ENCODE data around the gene ACTL9. TPM values are rescaled to one million over a fixed set of nuclear protein-coding genes. Genes with fewer than 3 reads are reported as not detected.

ACTL9 gene
- total RNA-seq, 1 experiment from 2014 or later, result not detected

GRCh38 chr19:8684001-8684902, 14.3 kb downstream of the ACTL9 start:
- no peak for DNase-seq (ENCODE audit: low spot score)

- no peak for DNase-seq (ENCODE audit: low spot score)
Observed at GRCh38 chr19:8682931-8683330, 15.7 kb downstream of the ACTL9 start.

- DNase-seq (ENCODE audit: low spot score), result no peak
Observed at GRCh38 chr19:8682472-8682871, 16.1 kb downstream of the ACTL9 start.

DNA sequence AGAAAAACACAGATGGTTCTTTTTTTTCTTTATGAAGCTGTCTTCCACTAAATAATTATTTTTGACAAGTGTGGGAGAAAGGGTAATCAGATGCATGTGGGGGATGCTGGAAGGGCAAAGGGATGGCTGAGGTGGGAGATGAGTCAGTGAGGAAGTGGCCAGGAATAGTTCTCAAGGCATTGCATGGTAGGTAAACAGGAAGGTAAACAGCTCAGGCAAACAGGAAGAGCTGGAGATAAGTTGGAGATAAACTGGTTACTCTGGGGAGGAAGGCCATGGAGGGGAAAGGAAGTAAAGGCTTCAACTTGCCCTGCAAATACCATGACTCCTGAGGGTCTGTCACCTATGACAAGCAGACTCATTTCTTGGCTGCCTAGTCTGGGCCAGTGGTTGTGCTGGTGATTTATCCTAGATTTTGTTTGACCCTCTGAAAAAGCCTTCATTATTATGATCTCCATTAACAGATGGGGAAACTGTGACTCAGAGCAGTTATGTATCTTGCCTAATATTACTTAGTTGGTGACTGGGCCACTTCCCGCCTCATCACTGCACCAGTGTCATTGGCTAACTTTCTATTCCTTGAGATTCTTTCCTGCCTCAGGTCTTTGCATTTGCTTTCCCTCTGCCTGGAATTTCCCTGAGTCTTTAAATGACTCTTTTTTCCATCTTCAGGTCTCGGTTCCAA, 17.1 kb downstream of the ACTL9 start:
- DNase-seq (ENCODE audit: low spot score), result peak; percentile 18

- no peak for DNase-seq (ENCODE audit: low spot score)
Observed at GRCh38 chr19:8680676-8681344, 17.8 kb downstream of the ACTL9 start.

- DNase-seq (ENCODE audit: low spot score), result no peak
Observed at GRCh38 chr19:8678244-8678807, 20.3 kb downstream of the ACTL9 start.

DNA sequence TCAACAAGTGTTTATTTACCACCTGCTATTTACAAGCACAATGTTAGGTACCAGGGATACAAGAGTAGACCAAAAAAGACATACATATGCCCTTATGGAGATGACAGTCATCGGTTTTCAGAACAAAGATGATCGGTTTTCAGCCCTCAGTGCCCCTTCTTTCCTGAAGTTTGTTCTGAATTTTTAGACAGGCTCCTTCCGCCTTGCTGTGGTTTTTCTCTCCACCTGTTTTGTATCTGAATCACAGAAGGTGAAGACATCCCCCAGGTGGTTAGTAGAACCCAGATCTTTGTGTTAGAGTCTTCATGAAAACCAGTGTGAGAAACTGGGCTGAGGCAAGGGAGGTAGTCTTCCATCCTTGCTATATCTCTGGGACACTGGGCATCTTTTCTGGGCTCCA, 23.5 kb downstream of the ACTL9 start:
- no peak for DNase-seq (ENCODE audit: low spot score)

GRCh38 chr19:8673276-8673891, 25.2 kb downstream of the ACTL9 start:
- no peak for DNase-seq (ENCODE audit: low spot score)

GRCh38 chr19:8666814-8667405, 31.7 kb downstream of the ACTL9 start:
- no peak for DNase-seq (ENCODE audit: low spot score)

DNA sequence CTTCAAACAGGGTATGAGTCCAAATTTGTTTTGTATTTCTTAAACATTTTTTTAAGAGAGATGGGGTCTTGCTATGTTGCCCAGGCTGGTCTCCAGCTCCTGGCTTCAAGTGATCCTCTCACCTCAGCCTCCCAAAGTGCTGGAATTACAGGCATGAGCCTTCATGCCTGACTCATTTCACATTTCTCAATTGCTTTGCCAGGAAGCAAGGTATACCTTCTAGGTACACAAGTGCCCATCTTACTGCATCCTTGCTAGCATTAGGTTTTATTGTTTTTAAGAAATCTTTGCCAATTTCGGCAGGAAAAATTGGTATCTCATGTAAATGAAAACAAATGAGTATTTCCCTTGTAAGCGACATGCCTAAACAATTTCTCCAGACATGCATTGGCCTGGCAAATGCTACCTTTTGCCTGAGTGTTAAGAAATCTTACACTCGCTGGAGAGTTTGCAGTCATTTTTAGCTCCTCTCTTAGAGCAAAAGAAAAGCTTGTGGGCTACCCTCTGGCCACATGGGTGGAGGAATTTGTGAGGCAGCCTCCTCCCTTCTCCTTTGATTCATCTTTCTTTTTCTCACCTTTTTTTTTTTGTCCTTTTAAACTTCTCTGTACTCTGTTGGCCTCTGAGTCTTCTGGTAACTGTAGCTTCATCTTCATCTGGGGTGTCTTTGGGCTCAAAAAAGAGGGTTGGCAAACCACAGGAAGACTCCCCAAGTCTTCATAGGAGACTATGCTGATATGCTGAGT, 33.0 kb downstream of the ACTL9 start:
- no peak for DNase-seq (ENCODE audit: low spot score)

DNA sequence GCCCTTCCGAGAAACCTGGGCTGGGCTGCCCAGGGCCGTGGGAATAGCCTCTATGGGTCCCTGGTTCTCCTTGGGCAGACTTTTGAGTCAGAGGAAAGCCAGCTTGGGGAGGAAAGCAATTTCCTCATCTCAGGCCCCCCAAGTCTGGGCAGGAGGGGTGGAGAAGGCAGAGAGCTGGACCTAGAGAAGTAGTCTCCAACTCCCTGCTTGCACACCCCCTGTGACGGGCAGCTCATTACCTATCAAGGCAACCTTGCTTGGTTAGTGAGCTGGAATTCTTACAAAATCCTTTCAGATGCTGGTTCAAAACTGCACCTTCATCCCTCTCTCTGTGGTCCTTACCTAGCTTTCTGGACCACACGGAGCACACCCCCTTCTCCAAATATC, 33.9 kb downstream of the ACTL9 start:
- DNase-seq (ENCODE audit: low spot score), result no peak

DNA sequence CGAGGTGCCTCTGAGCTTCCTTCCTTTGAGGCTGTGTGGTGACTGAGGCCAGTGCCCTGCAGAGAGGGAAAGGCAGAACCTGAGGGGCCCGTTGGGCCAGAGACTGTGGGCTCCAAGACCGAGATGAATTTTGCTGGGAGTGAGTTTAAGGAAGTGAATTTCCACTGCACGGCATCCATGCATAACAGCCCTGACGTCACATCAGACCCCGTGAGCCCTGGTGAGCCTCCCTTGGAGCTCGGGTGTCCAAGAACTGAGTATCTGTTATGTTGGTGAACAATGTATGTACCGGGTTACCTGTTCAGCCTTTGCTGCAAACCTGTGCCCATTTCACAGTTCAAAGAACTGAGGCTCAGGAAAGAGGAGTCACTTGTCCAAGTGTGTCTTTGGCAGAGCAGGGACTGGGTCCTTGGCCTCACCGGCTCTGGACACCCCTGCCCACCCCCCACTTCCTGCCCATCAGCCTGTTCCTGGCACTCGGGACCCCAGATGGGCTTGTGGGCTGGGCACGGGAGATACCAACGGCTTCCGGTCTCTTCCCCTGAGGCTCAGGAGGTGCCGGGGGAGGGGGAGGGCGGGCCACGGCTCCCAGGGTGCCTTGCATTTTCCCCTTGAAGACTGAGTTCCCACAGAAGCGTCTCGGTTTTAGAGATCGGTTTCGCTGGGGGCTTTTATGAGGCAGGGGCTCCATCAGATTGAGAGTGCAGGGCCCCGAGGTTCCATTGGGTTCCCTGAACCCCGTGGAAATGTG, 34.5 kb downstream of the ACTL9 start:
- no peak for DNase-seq (ENCODE audit: low spot score)

DNA sequence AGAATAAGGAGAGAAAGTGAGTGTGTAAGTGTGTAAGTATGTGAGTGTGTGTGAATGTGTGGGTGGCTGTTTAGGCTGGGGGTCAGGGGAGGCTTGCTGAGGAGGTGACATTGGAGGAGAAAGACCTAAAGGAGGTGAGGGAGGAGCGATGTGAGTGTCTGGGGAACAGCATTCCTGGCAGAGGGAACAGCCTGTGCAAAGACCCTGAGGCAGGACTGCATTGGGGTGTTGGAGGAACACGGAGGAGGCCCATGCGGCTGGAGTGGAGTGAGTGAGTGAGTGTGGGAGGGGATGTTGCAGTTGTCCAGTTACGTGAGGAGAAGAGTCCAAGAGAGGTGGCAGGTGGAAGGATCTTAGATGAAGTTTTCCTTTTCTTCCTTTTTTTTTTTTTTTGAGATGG, 36.3 kb downstream of the ACTL9 start:
- no peak for DNase-seq (ENCODE audit: low spot score)

GRCh38 chr19:8659905-8660304, 38.7 kb downstream of the ACTL9 start:
- DNase-seq (ENCODE audit: low spot score), result no peak

- DNase-seq (ENCODE audit: low spot score), result no peak
Observed at GRCh38 chr19:8657869-8658268, 40.7 kb downstream of the ACTL9 start.

DNA sequence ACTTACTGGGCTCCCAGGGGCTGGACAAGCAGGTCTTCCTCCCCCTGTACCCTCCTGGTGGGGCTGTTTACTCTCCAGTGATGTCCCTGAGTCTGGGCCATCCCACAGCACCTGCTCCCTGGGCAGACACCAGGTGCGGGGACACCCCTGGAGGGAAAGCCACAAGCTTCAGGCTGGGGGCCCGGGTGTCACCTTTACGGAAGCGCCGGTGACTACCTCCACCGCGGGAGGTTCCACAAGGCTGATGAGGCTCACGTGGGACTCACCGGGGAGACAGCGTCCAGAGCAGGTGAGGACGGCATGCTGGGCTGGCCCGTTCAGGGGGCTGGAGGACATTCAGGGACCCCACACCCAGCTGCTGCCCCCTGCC, 43.3 kb downstream of the ACTL9 start:
- DNase-seq (ENCODE audit: low spot score), result no peak

DNA sequence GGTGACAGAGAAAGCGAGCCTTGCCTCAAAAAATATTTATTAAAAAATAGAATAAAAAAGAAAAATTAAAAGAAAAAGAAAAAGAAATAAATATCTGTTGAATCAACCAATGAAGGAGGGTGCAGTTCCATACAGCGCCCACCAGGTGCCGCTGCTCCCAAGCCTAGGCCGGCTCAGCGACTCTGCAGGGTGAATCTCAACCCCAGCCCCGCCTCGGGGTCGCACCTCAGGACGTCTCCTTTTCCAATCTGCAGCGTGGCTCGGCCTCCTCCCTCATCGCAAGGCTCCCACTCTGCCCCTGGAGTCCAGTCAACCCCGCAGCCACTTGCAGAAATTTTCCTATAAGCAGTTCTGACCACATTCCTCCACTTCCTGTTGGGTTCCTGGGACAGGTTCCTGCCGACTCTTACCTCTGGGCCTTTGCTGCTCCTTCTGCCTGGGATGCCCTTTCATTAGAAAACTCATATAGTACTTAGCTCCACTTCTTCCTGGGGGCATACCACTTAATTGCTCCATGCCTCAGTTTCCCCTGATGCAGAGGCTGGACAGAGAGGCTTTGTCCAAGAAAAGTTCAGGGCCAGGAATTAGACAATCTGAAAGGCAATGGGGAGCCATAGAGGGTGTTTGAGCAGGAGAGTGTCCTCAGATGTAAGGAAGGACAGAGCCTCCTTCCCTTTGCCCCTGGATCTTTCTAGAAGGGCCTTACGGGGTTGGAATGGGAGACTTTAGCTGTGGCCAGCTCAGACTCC, 43.8 kb downstream of the ACTL9 start:
- DNase-seq (ENCODE audit: low spot score), result peak; percentile 27

GRCh38 chr19:8648240-8648639, 50.4 kb downstream of the ACTL9 start:
- no peak for DNase-seq (ENCODE audit: low spot score)

All from A172 (cell line).